AG04449 (cell line): Measurements from ENCODE around the gene TNFRSF1B.

ENCODE experiments used
- CTCF ChIA-PET: fragments of 350-600 bp; formaldehyde crosslinking; extraction: SDS; loops from one replicate; lab custom pipeline; 2021; ENCODE audit warnings: antibody characterized with exemption; lab: Yijun Ruan, JAX
- POLR2A ChIA-PET: fragments of 400-600, 350-600 bp; formaldehyde crosslinking; extraction: SDS; loops from one replicate; lab custom pipeline; 2020; ENCODE audit warnings: antibody characterized with exemption, inconsistent platforms; lab: Yijun Ruan, JAX
- DNase-seq: peaks from one replicate; pipeline ENCODE4 v3.0.0-alpha.2; 2010; ENCODE audit warnings: low read depth, low spot score
- H3K4me3 ChIP-seq: 2 replicates; pipeline ENCODE4 v1.5.1; 2011; ENCODE audit warnings: low read depth, mild to moderate bottlenecking, control low read depth, low read length
- TF ChIP-seq, protein P1 (sequence below): IDR thresholded peaks from one replicate; pipeline ENCODE4 v1.5.1; 2011; ENCODE audit warnings: mild to moderate bottlenecking, moderate library complexity, low read length, control low read depth, inconsistent platforms; ENCODE audit not compliant: insufficient read depth; ENCODE audit errors: missing control alignments

TNFRSF1B gene

DNA sequence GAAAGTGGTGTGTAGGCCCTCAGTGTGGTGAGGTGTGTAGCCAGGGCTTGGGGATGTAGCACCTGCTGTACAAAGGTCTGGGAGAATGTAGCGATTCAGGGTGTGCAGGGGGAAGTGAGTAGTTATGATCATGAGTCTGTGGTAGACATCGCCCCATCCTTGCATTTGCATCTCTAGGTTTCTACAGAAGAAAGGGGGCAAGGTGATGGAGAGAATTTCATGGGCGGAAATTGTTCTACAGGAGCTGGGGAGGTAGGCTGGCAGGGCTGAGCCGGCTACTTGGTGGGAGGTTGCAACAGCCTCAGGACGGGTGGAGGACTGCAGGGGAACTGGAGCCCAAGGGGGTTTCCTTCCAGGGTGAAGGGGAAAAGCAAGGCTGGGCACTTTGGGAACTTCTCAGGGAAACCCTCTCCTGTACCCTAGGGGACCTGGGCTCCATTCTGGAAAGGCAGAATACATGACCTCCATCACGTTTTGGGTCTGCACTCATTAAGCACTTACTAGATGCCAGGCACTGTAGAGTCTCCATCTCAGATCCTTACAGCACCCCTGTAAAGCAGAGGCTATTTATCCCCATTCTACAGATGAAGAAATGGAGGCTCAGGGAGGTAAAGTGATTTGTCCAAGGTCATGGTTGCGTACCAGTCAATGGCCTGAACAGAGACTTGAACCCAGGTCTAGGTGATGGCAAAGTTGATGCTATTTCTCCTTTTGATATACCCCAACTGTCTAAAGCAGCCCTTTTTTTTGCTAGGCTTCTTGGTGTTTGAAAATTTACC lies 14.5 kb upstream of the TNFRSF1B start:
- TF ChIP-seq, protein P1, sequence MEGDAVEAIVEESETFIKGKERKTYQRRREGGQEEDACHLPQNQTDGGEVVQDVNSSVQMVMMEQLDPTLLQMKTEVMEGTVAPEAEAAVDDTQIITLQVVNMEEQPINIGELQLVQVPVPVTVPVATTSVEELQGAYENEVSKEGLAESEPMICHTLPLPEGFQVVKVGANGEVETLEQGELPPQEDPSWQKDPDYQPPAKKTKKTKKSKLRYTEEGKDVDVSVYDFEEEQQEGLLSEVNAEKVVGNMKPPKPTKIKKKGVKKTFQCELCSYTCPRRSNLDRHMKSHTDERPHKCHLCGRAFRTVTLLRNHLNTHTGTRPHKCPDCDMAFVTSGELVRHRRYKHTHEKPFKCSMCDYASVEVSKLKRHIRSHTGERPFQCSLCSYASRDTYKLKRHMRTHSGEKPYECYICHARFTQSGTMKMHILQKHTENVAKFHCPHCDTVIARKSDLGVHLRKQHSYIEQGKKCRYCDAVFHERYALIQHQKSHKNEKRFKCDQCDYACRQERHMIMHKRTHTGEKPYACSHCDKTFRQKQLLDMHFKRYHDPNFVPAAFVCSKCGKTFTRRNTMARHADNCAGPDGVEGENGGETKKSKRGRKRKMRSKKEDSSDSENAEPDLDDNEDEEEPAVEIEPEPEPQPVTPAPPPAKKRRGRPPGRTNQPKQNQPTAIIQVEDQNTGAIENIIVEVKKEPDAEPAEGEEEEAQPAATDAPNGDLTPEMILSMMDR = no peak
- POLR2A ChIA-PET = no interaction called here
- CTCF ChIA-PET = interaction anchor here (0.9 to 5.4 kb wide), 7 partner anchors 14 to 56 kb away, joined by 3 to 31 read pairs (median 6); no protein-coding TSS in a partner anchor
- H3K4me3 ChIP-seq = no peak overlapping the region
- DNase-seq = no peak

DNA sequence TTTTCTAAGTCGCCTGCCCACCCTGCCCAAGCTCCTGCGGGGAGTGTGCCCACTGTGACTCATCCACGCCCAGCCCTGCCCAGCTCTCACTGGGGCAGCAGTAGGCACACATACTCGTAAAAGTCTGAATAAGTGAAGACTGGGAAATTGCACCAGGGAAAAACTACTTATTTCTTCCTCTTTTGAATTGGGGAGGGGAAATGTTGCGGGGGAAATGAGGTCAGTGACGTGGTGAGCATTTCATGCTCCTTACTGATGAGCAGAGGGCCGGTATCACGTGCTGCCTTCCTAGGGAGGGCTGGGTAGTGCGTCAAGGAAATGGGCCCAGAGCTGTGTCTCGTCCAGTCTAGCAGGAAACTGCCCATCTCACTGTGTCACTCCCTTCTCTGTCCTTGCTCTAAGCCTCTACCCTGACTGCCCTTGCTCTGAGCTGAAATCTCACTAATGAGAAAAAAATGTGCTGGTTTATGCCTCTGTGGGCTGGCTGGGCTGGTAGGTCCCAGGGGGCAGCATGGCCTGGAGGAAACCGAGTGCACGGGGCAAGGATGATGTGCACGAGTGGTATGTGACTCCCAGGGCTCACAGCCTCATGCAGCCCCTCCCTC lies 13.5 kb upstream of the TNFRSF1B start:
- POLR2A ChIA-PET = no interaction called here
- CTCF ChIA-PET = interaction anchor here (0.9 to 5.4 kb wide), 5 partner anchors 16 to 55 kb away, joined by 3 to 31 read pairs (median 4); no protein-coding TSS in a partner anchor
- H3K4me3 ChIP-seq = no peak overlapping the region
- DNase-seq = peak; percentile 52
- TF ChIP-seq, protein P1 = no peak

DNA sequence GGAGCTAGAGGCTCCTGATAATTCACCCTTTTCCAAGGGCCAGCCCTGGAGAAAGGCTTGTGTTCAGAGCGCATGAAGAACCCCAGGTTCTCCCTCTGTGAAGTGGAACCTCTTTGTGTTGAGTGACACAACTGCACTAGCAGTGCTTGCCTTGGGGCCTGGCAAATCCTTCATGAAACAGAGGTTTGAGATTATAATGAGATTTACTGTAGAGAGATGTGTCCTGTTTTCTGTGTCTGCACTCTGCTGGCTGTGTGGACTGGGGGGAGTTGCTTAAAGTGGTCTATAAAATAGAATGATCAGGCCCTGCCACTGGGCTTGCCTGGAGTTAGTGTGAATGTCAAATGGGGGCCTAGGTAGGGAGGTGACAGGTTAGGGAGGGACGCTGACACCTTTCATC lies 11.5 kb upstream of the TNFRSF1B start:
- TF ChIP-seq, protein P1 = no peak
- no peak overlapping the region for H3K4me3 ChIP-seq
- ChIA-PET CTCF (interaction anchor here (0.8 to 5.4 kb wide), 3 partner anchors 30 to 89 kb away, joined by 3 to 31 read pairs (median 3); no protein-coding TSS in a partner anchor), POLR2A (no interaction called here)
- DNase-seq = no peak

DNA sequence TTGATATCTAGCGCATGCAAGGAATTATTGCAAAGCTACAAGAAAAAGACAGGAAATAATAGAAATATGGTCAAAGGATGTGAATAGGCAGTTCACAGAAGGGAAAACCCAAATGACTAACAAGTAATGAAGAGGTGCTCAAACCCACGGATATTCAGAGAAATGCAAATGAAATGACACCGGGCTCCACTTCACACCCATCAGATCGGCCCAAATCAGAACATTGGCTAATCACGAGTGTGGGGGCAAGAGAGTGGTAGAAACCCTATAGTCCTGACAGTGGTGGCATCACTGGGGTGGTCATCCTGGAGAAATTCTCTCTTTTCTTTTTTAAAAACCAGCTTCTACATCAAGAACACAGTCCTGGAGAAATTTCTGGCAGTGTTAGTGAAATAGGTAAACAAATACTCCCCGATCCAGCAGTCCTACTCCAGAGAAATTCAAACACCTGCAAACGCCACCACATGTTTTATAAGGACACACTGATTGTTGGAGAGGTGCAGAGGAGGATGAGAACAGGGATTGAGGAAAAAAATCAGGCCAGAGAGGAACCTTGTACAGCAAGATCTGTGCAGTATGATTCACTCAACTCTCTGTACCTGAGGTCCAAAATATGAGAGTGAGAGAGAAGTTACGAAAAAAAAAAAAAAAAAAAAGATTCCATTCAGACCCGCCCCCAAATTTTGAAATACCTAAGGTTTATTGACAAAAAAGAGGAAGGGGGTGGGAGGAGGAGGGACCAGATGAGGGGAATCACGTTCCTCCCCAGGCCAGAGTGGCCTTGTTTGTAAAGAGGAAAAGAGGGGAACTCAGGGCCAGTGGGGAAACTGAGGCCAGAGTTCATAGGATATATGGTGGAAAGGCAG lies 9.2 kb upstream of the TNFRSF1B start:
- TF ChIP-seq, protein P1 = no peak
- ChIA-PET POLR2A (no interaction called here), CTCF (interaction anchor here (5.4 kb wide), 1 partner anchor 32 kb away, joined by 31 read pairs; no protein-coding TSS in a partner anchor)
- DNase-seq = no peak
- no peak overlapping the region for H3K4me3 ChIP-seq

DNA sequence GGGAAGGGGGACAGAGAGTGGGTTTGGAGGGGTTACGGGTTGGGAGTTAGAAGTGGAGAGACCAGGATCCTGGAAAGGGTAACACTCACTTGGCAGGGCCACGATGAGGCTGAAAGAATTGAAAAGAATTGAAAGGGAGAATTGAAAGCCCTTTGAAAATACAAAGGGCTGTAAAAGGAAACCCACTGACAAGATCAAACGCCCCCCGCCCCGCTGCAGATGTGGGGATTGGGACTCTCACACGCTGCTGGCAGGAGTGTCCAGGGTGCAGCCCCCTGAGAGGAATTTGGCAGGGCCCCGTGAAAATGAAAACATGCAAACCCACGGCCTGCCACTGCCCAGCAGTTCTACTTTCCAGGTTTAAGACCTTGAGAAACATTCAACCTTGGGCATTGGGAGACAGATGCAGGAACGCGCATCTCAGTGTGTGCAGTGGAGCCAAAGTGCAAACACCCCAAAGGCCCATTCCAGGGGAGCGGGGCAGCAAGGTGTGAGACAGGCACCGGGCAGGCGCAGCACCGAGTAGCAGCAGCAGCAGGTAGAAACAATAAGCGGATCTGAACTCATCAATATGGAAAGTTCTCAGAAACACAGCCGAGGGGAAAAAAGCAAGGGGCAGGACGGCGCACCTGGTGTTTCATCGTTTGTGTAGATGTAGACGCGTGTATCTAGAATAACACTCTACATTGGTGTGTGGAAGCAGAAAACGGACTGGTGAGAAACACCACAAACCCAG lies 8.3 kb upstream of the TNFRSF1B start:
- ChIA-PET POLR2A (no interaction called here), CTCF (no interaction called here)
- H3K4me3 ChIP-seq = no peak overlapping the region
- DNase-seq = no peak
- TF ChIP-seq, protein P1 = no peak
